MM.1S (cell line): ENCODE measurements around the gene KIAA1217.

ENCODE experiments used
- DNase-seq: peaks from one replicate; pipeline ENCODE4 v3.0.0-alpha.2; 2015
- H2AFZ ChIP-seq: fragments of 300-600 bp; sonication (generic); 2 replicates; pipeline ENCODE4 v1.6.0; 2016; ENCODE audit warnings: antibody characterized with exemption, low read length
- H3F3A ChIP-seq: fragments of 300-600 bp; sonication (generic); 2 replicates; pipeline ENCODE4 v1.6.1; 2016; ENCODE audit warnings: mild to moderate bottlenecking, antibody characterized with exemption, low read length, moderate library complexity, mixed read lengths; ENCODE audit not compliant: insufficient read depth
- H3K27ac ChIP-seq: fragments of 300-600 bp; sonication (generic); 2 replicates; pipeline ENCODE4 v1.5.1; 2016; ENCODE audit warnings: mild to moderate bottlenecking, low read length
- H3K27me3 ChIP-seq: fragments of 300-600 bp; sonication (generic); replicated peaks from 2 replicates; pipeline ENCODE4 v1.6.0; 2016; ENCODE audit warnings: low read length; ENCODE audit not compliant: insufficient read depth
- H3K36me3 ChIP-seq: fragments of 300-600 bp; sonication (generic); replicated peaks from 2 replicates; pipeline ENCODE4 v1.6.1; 2016; ENCODE audit warnings: mild to moderate bottlenecking, low read length, mixed read lengths; ENCODE audit not compliant: insufficient read depth
- H3K4me1 ChIP-seq: fragments of 300-600 bp; sonication (generic); 2 replicates; pipeline ENCODE4 v1.6.1; 2016; ENCODE audit warnings: low read length, mixed read lengths
- H3K4me2 ChIP-seq: fragments of 300-600 bp; sonication (generic); 2 replicates; pipeline ENCODE4 v1.6.0; 2016; ENCODE audit warnings: low read depth, low read length
- H3K4me3 ChIP-seq: fragments of 300-600 bp; sonication (generic); 2 replicates; pipeline ENCODE4 v1.5.1; 2016; ENCODE audit warnings: low read length, mixed read lengths
- H3K79me2 ChIP-seq: fragments of 300-600 bp; sonication (generic); 2 replicates; pipeline ENCODE4 v1.6.1; 2016; ENCODE audit warnings: mixed run types, low read length, mixed read lengths
- H3K9ac ChIP-seq: fragments of 300-600 bp; sonication (generic); 2 replicates; pipeline ENCODE4 v1.6.1; 2016; ENCODE audit warnings: low read length, mixed read lengths
- H3K9me2 ChIP-seq: fragments of 300-600 bp; sonication (generic); replicated peaks from 2 replicates; pipeline ENCODE4 v1.6.1; 2016; ENCODE audit warnings: mild to moderate bottlenecking, low read length, mixed read lengths; ENCODE audit not compliant: insufficient read depth
- H3K9me3 ChIP-seq: fragments of 300-600 bp; sonication (generic); replicated peaks from 2 replicates; pipeline ENCODE4 v1.6.1; 2016; ENCODE audit warnings: mild to moderate bottlenecking, low read length, mixed read lengths; ENCODE audit not compliant: insufficient read depth
- H4K20me1 ChIP-seq: fragments of 300-600 bp; sonication (generic); 2 replicates; pipeline ENCODE4 v1.6.1; 2016; ENCODE audit warnings: mild to moderate bottlenecking, low read length, moderate library complexity, mixed read lengths; ENCODE audit not compliant: insufficient read depth
- EZH2 ChIP-seq: fragments of 300-600 bp; sonication (generic); optimal IDR thresholded peaks from 2 replicates; pipeline ENCODE3; 2017; ENCODE audit warnings: low read depth, mild to moderate bottlenecking, antibody characterized with exemption, low read length, mixed read lengths
- EZH2phosphoT487 ChIP-seq: fragments of 300-600 bp; sonication (generic); IDR thresholded peaks from 2 replicates; pipeline ENCODE4 v1.6.1; 2018; ENCODE audit warnings: antibody characterized with exemption, low read length
- TF ChIP-seq, protein P1 (sequence below): fragments of 300-600 bp; sonication (generic); IDR thresholded peaks from 2 replicates; pipeline ENCODE4 v1.5.1; 2016; ENCODE audit warnings: antibody characterized with exemption, low read length, mixed read lengths

Gene KIAA1217

DNA sequence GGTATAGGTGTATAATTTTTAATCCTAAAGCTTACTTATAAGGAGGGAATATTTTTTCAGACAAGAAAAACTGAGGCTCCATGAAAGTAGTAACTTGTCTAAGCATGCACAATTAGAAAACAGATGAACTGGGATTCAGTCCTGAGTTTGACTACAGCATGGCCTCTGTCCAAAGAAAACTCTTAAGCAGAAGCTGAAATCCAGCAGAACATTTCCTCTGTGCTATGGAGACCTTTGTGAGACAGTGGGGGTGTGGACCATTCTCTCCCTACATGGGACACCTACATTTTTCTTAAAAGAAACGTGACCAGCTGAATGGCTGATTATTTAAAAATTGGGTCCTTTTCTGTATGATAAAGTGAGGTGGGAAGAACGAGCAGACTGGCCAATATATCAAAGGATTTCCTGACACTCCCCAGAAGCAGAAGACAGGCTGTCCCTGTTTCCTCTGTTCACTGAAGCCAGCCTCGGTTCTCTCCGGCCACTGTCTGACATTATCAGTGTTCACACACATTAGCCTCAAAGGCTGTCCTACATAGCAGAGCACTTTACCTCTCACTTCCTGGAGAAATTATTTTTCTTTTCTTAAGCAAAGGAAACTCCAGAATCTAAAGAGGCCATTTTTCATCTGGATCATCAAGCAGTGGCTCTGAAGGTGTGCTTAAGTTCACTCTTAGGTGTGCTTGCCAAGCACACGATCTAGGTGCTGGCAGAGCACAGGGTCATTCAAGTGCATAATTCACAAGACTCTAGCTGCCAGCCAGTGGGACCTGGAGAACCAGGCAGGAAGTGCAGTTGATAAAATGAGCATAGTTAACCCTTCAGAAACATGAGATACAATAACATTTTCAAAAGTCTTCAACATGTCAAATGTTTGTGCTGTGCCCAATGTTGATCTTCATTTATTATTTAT lies 40.4 kb upstream of the KIAA1217 start:
- Histone ChIP-seq H3K27ac (no peak overlapping the region), H3F3A (no peaks in the 10 kb centered on the region), H3K79me2 (no peaks in the 10 kb centered on the region), H3K9ac (no peak overlapping the region), H2AFZ (no peak overlapping the region), H3K9me3 (no peaks in the 10 kb centered on the region), H3K4me2 (no peak overlapping the region), H3K9me2 (no peaks in the 10 kb centered on the region), H3K4me1 (no peaks in the 10 kb centered on the region), H3K27me3 (no peaks in the 10 kb centered on the region), H3K4me3 (no peak overlapping the region), H3K36me3 (no peaks in the 10 kb centered on the region), H4K20me1 (no peaks in the 10 kb centered on the region)
- DNase-seq, result no peak
- TF ChIP-seq, protein P1, sequence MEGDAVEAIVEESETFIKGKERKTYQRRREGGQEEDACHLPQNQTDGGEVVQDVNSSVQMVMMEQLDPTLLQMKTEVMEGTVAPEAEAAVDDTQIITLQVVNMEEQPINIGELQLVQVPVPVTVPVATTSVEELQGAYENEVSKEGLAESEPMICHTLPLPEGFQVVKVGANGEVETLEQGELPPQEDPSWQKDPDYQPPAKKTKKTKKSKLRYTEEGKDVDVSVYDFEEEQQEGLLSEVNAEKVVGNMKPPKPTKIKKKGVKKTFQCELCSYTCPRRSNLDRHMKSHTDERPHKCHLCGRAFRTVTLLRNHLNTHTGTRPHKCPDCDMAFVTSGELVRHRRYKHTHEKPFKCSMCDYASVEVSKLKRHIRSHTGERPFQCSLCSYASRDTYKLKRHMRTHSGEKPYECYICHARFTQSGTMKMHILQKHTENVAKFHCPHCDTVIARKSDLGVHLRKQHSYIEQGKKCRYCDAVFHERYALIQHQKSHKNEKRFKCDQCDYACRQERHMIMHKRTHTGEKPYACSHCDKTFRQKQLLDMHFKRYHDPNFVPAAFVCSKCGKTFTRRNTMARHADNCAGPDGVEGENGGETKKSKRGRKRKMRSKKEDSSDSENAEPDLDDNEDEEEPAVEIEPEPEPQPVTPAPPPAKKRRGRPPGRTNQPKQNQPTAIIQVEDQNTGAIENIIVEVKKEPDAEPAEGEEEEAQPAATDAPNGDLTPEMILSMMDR, result no peak
- TF ChIP-seq EZH2phosphoT487 (no peak), EZH2 (no peak)

DNA sequence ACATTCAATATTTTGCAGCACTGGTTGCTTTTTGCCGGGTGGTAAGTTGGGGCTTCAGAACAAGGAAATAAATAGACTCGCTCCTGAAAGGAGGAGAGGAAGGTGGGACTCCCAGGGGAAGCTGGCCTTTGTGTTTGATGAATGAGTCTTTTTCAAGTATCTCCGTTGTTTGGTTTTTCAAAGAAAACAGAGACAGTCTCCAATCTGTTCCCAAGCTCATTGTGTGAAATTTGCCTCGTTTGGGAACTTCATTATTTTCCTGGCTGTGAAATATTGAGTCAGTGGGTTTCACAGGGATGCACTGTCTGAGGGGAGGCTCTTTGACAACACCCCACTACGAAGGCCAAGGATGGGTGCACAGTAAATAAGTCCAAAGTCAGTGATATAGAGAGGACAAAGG lies 38.7 kb upstream of the KIAA1217 start:
- Histone ChIP-seq H3K9ac (no peak overlapping the region), H3F3A (no peaks in the 10 kb centered on the region), H4K20me1 (no peaks in the 10 kb centered on the region), H3K27ac (no peak overlapping the region), H3K9me2 (no peaks in the 10 kb centered on the region), H3K36me3 (no peaks in the 10 kb centered on the region), H3K79me2 (no peaks in the 10 kb centered on the region), H3K27me3 (no peaks in the 10 kb centered on the region), H3K4me3 (no peak overlapping the region), H3K4me1 (no peaks in the 10 kb centered on the region), H3K4me2 (no peak overlapping the region), H2AFZ (no peak overlapping the region), H3K9me3 (no peaks in the 10 kb centered on the region)
- no peak for DNase-seq
- TF ChIP-seq EZH2 (no peak), EZH2phosphoT487 (no peak)
- TF ChIP-seq, protein P1, result no peak

DNA sequence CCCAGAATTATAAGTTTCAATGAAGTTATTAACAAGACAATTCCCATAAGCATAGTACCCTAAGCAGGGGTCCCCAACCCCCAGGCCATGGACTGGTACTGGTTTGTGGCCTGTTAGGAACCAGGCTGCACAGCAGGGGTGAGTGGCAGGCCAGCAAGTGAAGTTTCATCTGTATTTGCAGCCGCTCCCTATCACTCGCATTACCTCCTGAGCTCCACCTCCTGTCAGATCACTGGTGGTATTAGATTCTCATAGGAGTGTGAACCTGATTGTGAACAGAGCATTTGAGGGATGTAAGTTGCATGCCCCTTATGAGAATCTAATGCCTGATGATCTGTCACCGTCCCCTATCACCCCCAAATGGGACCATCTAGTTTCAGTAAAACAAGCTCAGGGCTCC lies 36.0 kb upstream of the KIAA1217 start:
- Histone ChIP-seq H3K9me3 (no peaks in the 10 kb centered on the region), H3K4me3 (no peak overlapping the region), H3K4me1 (no peaks in the 10 kb centered on the region), H2AFZ (no peak overlapping the region), H3K9me2 (no peaks in the 10 kb centered on the region), H3K27me3 (no peaks in the 10 kb centered on the region), H3K79me2 (no peaks in the 10 kb centered on the region), H4K20me1 (no peaks in the 10 kb centered on the region), H3K4me2 (no peak overlapping the region), H3F3A (no peaks in the 10 kb centered on the region), H3K9ac (no peak overlapping the region), H3K36me3 (no peaks in the 10 kb centered on the region), H3K27ac (no peak overlapping the region)
- TF ChIP-seq EZH2, result no peak
- no peak for TF ChIP-seq EZH2phosphoT487
- TF ChIP-seq, protein P1, result no peak
- DNase-seq, result no peak
